Raji (cell line): Measurements from ENCODE around the gene NLRP13.
A peak's percentile ranks its signal among the peaks of the same experiment; 100 is the strongest.

Experiments
- POLR2A ChIP-seq: IDR thresholded peaks from 2 replicates; pipeline ENCODE4 v1.6.1; 2011; ENCODE audit warnings: low read depth, low read length, control low read depth; ENCODE audit not compliant: insufficient read depth

The NLRP13 gene

GRCh38 chr19:55857149-55857548 lies 75.0 kb downstream of the NLRP13 start:
- 0 out of 2 replicates have a peak, but pooled peaks have one; percentile 26 for TF ChIP-seq POLR2A

- TF ChIP-seq POLR2A, result no peak
Observed at GRCh38 chr19:55855160-55855559, 77.0 kb downstream of the NLRP13 start.
